ENCODE data around the gene DTYMK.
"Not testable (repeated sequence)": the region's sequence is repeated elsewhere in the genome, so short reads cannot be mapped to it uniquely, and the experiment has no call there.

Gene DTYMK, protein sequence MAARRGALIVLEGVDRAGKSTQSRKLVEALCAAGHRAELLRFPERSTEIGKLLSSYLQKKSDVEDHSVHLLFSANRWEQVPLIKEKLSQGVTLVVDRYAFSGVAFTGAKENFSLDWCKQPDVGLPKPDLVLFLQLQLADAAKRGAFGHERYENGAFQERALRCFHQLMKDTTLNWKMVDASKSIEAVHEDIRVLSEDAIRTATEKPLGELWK

DNA sequence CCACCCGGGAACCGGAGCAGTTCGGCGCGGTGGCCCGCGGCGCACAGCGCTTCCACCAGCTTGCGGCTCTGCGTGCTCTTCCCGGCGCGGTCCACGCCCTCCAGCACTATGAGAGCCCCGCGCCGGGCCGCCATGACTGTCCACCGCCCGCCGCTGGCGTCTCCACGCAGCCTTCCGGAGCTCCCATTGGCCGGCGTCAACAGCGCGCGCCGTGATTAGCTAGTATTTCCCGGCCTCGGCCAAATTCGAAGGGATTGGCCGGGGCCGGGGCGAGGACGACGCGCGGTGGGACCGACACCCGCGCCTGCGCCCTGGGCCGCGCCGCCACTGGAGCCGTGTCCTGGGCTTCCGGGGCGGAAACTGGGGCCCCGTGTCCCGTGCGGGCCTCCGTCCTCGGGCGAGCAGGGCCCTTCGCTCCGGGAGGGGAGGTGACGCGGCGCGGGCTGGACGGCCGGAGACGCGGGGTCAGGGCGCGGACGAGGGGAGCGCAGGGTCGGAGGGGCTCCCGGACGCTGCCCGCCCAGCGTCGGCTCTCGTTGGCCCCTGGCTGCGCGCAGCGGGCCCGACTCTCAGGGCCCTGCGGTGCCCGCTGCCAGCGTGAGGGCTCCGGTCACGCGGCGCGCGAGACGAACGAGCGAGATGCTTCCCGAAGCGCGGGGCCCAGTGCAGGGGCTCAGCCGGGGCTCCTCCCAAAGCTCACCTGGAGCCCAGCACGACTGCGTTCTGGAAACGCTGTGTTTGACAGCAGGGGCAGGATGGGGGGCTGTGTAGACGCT lies at the start of gene DTYMK:
Gene DTYMK (minus strand): TSS at position 166 of the 776 bp plus-strand sequence. CDS start 32 bp downstream, at position 134.
- peak within 1 kb of the TSS; percentile 83 for H3K4me3 Mint-ChIP-seq
- H3K9me3 Mint-ChIP-seq = no peaks in the 10 kb centered on the region
- H3K27me3 Mint-ChIP-seq = no peaks in the 10 kb centered on the region
- peak within 1 kb of the TSS; percentile 91 for H3K27ac Mint-ChIP-seq
- ATAC-seq = peak; percentile 99
- peaks cover 25% of the 10 kb centered on the region for H3K4me1 Mint-ChIP-seq
- H3K36me3 Mint-ChIP-seq = peaks cover 27% of the 10 kb centered on the region

DNA sequence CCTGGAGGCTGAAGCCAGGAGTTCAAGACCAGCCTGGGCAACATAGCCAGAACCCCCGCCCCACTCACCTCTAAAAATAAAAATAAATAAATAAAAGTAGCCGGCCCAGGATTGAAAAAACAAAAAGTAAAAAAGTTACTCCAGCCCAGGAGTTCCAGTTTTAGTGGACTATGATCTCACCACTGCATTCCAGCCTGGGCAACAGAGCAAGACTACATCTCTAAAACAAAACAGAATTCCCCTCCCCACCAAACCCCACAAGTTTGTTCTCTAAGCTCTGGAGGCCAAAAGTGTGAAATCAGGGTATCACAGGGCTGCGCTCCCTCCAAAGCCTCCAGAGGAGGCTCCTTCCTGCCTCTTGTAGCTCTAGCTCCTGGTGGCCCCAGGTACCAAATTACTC lies 49.5 kb upstream of the DTYMK start:
- H3K4me1 Mint-ChIP-seq = peaks cover 60% of the 10 kb centered on the region
- ATAC-seq = no peak
- peak overlapping the region; percentile 84 for H3K4me3 Mint-ChIP-seq
- H3K9me3 Mint-ChIP-seq = peaks cover 5% of the 10 kb centered on the region
- peaks cover 26% of the 10 kb centered on the region for H3K36me3 Mint-ChIP-seq
- no peaks in the 10 kb centered on the region for H3K27me3 Mint-ChIP-seq
- no peak overlapping the region for H3K27ac Mint-ChIP-seq

DNA sequence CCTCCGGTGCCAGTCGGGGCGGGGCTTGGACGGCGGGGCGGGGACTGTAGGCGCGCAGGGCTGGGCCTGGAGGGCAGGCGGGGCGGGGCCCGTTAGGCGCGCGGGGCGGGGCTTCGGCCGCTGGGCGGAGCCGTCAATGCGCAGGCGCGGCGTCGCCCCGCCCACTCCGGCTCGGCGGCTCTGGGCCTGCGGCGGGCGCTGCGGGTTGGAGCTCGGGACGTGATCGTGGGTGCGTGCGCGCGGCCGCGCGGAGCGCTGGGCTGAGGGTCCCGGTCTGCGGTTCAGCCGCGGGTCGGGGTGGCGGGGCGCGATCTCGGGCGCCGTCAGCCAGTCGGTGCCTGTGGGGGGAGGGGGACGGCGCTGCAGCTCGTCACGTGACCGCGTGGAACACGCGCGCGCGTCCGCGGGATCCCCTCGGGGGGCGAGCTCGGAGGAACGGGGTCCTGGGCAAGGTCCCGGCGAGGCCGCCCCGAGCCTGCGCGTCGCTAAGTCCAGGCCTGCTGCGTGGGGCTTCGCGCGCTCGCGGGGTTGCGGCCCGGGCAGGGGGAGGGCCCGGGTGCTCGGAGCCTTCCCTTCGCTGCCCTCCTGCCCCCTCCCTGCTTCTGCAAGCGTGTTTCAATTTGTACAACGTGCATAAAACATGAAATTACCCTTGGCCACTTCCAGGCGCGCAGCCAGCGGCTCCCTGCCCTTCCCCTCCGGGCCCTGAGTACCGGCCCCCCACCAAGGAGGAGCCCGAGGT lies 48.0 kb upstream of the DTYMK start, which contains the start of gene D2HGDH:
Gene D2HGDH (plus strand): TSS at position 164 of the 742 bp plus-strand sequence. CDS start 595 bp downstream, outside the sequence.
- Mint-ChIP-seq H3K36me3 (peaks cover 24% of the 10 kb centered on the region), H3K27me3 (no peaks in the 10 kb centered on the region), H3K27ac (peak within 1 kb of the TSS; percentile 69), H3K4me3 (peak within 1 kb of the TSS; percentile 84), H3K4me1 (peaks cover 67% of the 10 kb centered on the region), H3K9me3 (peaks cover 5% of the 10 kb centered on the region)
- peak; percentile 97 for ATAC-seq

DNA sequence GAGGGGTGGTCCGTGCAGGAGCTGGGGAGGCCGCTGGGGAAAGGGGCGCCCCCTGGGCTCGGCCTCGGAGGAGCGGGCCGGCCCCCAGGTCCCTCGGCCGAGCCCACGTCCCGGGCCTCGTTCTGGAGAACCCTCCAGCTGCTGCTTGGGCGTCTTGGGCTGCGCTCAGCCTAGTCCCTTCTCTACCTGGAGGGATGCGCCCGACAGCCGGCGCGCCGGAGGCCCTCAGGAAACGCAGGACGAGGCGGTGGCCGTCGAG lies 47.5 kb upstream of the DTYMK start:
- H3K36me3 Mint-ChIP-seq = peaks cover 20% of the 10 kb centered on the region
- peak; percentile 47 for ATAC-seq
- peaks cover 5% of the 10 kb centered on the region for H3K9me3 Mint-ChIP-seq
- H3K4me1 Mint-ChIP-seq = peaks cover 64% of the 10 kb centered on the region
- peak overlapping the region; percentile 69 for H3K27ac Mint-ChIP-seq
- no peaks in the 10 kb centered on the region for H3K27me3 Mint-ChIP-seq
- H3K4me3 Mint-ChIP-seq = peak overlapping the region; percentile 84

DNA sequence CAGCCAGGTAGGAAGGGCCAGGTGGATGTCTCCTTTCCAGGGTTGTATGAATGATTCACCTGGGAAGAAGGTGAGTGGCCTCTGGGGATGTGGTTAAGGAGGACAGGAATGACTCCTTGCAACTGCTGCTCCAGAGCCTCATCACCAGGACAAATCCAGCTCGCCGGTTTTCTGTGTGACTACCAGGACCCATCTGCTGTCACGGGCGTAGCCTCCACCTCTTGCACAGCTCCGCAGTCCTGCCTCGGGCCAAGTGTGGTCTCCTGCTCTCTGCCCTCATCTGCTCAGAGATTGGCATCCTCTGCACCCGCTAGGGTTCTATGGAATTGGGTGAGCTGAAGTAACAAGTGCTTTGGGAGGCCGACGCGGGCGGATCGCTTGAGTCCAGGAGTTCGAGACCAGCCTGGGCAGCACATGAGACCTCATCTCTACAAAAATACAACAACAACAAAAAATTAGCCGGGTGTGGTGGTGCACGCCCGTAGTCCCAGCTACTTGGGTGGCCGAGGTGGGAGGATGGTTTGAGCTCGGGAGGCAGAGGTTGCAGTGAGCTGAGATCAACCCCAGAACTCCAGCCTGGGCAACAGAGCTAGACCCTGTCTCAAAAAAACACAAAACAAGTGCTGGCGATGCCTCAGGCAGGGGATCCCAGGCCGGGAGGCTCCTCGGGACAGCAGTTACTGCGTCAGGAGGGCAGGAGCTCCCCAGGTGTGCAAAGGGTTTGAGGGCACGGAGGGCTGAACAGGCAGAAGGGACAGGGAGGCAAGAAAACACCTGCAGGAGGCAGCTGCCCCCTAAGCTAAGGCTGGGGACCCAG lies 47.0 kb upstream of the DTYMK start:
- peaks cover 23% of the 10 kb centered on the region for H3K36me3 Mint-ChIP-seq
- peak overlapping the region; percentile 73 for H3K4me3 Mint-ChIP-seq
- no peak for ATAC-seq
- H3K27me3 Mint-ChIP-seq = no peaks in the 10 kb centered on the region
- H3K27ac Mint-ChIP-seq = peak overlapping the region; percentile 69
- peaks cover 58% of the 10 kb centered on the region for H3K4me1 Mint-ChIP-seq
- peaks cover 5% of the 10 kb centered on the region for H3K9me3 Mint-ChIP-seq

DNA sequence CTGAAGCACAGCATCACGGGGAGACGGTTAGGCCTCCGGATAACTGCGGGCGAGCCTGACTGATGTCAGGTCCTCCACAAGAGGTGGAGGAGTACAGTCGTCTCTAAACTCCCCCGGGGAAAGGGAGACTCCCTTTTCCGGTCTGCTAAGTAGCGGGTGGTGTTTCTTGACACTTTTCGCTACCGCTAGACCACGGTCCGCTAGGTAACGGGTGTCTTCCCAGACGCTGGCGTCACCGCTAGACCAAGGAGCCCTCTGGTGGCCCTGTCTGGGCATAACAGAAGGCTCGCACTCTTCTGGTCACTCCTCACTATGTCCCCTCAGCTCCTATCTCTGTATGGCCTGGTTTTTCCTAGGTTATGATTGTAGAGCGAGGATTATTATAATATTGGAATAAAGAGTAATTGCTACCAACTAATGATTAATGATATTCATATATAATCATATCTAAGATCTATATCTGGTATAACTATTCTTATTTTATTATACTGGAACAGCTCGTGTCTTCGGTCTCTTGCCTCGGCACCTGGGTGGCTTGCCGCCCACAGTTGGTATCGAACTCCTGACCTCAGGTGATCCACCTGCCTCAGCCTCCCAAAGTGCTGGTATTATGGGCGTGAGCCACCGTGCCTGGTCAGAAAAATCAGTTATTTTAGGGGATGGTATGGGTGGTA lies 46.0 kb upstream of the DTYMK start:
- H3K4me3 Mint-ChIP-seq = peak overlapping the region; percentile 73
- peaks cover 53% of the 10 kb centered on the region for H3K4me1 Mint-ChIP-seq
- peaks cover 17% of the 10 kb centered on the region for H3K36me3 Mint-ChIP-seq
- not testable (repeated sequence) for H3K27me3 Mint-ChIP-seq, H3K9me3 Mint-ChIP-seq, ATAC-seq
- H3K27ac Mint-ChIP-seq = peak overlapping the region; percentile 59

DNA sequence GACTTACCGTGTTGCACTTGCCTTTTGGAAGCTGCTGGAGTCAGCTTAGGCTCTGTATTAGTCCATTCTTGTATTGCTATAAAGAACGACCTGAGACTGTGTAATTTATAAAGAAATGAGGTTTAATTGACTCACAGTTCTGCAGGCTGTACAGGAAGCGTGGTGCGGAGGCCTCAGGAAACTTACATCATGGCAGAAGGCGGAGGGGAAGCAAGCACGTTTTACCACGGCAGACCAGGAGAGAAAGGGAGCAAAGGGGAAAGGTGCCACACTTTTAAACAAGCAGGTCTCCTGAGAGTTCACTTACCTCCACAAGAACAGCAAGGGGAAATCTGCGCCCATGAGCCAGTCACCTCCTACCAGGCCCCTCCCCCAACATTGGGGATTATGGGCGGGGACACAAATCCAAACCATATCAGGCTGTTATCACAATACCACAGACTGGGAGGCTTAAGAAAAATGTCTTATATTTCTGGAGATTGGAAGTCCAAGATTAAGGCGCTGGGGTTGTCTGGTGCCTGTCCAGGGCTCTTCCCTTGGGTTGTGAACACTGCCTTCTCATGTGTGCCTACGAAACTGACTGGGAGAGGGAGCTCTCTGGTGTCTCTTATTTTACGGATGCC lies 44.2 kb upstream of the DTYMK start:
- H3K4me3 Mint-ChIP-seq = no peak overlapping the region
- ATAC-seq = no peak
- no peaks in the 10 kb centered on the region for H3K27me3 Mint-ChIP-seq
- peak overlapping the region; percentile 60 for H3K27ac Mint-ChIP-seq
- H3K36me3 Mint-ChIP-seq = peaks cover 19% of the 10 kb centered on the region
- peaks cover 5% of the 10 kb centered on the region for H3K9me3 Mint-ChIP-seq
- peaks cover 45% of the 10 kb centered on the region for H3K4me1 Mint-ChIP-seq

DNA sequence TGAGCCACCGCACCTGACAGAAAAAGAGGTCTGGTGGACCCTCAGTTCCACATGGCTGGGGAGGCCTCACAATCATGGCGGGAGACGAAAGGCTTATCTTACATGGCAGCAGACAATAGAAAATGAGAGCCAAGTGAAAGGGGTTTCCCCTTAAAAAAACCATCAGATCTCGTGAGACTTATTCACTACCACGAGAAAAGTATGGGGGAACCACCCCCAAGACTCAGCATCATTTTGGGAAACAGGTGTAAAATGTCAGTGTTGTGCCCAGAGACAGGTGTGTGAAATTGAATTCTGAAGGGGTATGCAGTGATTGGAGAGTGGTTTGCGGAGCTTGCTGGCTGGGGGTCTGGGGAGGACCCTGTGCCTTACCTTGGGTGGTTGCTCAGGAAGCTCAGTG lies 43.3 kb upstream of the DTYMK start:
- Mint-ChIP-seq H3K27me3 (no peaks in the 10 kb centered on the region), H3K9me3 (peaks cover 5% of the 10 kb centered on the region), H3K4me3 (no peak overlapping the region), H3K27ac (peak overlapping the region; percentile 60), H3K36me3 (peaks cover 26% of the 10 kb centered on the region), H3K4me1 (peaks cover 40% of the 10 kb centered on the region)
- ATAC-seq = no peak

DNA sequence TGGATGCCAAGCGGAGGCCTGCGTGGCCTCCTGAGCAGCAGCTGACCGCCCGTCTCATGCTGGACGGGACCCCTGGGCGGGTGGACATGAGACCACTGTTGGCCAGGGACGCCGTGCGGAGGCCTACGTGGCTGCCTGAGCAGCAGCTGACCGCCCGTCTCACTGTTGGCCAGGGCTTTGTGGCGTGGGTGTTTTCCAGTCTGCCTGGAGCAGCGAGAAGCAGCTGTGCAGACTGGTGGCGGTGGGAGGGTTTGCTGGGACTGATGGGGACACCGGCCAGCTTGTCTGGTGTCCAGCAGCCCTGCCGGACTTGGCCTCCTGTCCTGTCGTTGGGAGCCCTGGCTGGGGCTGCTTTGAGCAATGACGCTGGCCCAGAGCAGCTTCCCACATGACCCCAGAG lies 42.0 kb upstream of the DTYMK start:
- Mint-ChIP-seq H3K9me3 (peaks cover 5% of the 10 kb centered on the region), H3K27ac (no peak overlapping the region), H3K4me1 (peaks cover 36% of the 10 kb centered on the region), H3K4me3 (no peak overlapping the region), H3K36me3 (peaks cover 38% of the 10 kb centered on the region), H3K27me3 (no peaks in the 10 kb centered on the region)
- ATAC-seq = no peak

DNA sequence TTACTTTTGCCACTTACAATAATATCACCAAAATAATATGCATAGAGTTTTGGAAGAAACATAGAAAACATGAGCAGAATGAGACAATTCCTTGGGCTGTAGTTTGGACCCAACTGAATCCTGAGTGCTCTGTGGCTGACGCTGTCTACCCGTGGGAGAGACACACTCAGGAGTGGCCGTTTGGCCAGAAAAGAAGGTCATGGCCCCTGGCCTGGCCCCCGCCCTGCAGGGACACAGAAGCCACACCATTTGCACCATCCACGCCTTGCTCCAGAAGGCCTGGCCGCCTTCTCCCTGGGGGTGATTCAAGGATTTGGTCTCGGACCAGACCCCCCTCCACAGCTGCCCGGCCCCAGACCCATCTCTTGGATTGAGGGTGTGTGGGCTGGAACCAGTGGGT lies 41.4 kb upstream of the DTYMK start:
- Mint-ChIP-seq H3K4me1 (peaks cover 30% of the 10 kb centered on the region), H3K4me3 (no peak overlapping the region), H3K27ac (no peak overlapping the region), H3K27me3 (no peaks in the 10 kb centered on the region), H3K36me3 (peaks cover 44% of the 10 kb centered on the region), H3K9me3 (peaks cover 5% of the 10 kb centered on the region)
- ATAC-seq = no peak

DNA sequence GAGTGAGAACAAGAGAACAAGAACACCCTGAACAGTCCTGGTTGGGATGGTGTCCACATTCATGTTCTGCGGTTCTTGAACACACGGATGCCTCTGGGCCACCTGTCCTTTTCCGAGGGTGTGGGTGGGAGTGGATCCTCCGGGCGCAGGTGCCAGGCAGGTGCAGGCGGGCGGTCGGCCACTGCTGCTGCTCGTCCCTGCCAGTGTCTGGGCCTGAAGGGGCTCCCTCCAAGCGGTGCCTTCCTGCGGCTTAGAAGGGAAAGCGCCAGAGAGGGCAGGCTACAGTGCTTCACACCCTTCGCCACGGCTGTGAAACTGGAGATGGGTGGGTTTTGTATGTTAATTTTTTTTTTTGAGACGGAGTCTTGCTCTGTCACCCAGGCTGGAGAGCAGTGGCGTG lies 39.8 kb upstream of the DTYMK start:
- H3K27ac Mint-ChIP-seq = no peak overlapping the region
- H3K9me3 Mint-ChIP-seq = no peaks in the 10 kb centered on the region
- no peak overlapping the region for H3K4me3 Mint-ChIP-seq
- peaks cover 19% of the 10 kb centered on the region for H3K4me1 Mint-ChIP-seq
- ATAC-seq = no peak
- no peaks in the 10 kb centered on the region for H3K27me3 Mint-ChIP-seq
- peaks cover 60% of the 10 kb centered on the region for H3K36me3 Mint-ChIP-seq

DNA sequence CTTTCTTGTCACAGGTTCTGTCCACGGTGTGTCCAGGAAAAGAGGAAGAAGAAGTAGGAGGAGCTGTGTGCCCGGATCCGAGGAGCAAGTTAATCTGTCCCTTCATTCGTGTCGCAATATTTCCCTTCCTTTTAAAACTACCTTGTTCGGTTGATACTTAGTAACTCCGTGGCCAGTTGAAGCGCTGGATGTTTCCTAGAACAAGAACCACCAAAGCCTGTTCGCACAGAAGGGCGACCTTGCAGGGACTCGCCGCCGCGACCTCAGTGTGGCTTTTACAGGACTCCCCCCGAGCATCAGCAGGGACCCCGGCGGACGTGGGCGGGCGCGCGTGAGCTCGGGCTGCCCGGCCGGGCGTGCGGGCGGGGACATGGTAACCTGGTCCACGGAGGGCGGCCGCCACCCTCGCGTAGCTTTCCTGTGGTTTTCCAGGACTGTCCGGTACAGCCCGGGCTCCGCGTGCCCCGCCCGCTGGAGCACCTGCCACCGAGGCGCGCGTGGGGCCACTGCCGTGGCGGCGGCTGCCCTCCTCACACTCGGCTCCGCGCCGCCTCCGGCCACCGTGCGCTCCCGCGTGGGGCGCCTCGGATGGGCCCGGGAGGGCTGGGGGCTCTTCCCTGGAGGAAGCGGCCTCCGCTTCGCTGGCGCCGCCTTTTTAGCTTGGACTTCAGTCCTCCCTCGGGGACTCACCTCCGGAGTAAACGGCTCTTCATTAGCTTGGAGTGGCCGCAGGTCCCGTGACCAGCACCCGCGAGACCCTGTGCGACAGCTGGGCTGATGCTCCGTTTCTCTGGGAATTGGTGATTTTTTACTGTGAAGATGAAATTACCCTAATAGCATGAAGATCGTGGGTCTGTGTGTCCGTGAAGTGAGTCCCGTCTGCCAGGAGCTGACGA lies 38.6 kb upstream of the DTYMK start:
- peak; percentile 54 for ATAC-seq
- H3K9me3 Mint-ChIP-seq = no peaks in the 10 kb centered on the region

DNA sequence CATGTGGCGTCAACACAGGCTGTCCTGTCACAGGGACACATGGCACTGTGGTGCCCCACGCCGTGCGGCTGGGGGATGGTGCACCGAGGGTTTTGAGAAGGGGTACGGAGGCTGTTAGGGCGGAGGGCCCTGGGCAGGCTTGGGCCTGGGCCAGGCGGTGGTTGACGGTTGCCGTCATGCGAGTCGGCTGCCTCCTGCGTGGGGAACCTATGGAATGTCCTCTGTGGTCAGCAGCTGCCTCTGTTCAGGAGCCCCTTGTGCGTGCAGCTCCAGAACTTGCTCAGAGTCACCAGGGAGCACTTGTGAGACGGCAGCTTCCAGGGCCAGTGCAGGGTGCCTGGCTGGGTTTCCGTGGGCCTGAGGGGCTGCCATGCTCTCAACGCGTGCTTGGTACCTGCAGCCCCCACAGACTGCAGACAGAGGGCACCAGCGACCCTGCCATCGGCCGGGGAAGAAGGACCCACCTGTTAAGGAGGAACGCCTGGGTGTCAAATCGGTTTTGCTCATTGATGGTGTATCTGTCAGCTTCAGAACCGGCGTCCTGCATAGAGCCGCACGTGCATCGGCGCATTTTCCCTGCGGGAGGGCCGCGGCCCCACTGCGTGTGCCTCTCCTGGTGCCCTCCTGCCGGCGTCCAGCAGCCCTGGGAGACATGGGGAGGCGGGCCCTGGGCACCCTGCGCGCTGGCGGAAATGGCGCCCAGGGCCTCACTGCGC lies 37.8 kb upstream of the DTYMK start:
- Mint-ChIP-seq H3K27me3 (no peaks in the 10 kb centered on the region), H3K9me3 (no peaks in the 10 kb centered on the region), H3K4me3 (no peak overlapping the region), H3K4me1 (peaks cover under 1% of the 10 kb centered on the region), H3K27ac (no peak overlapping the region), H3K36me3 (peaks cover 72% of the 10 kb centered on the region)
- no peak for ATAC-seq

More for the DNA sequence above, 38.6 kb upstream of the DTYMK start:
- no peak overlapping the region for H3K27ac Mint-ChIP-seq
- H3K27me3 Mint-ChIP-seq = no peaks in the 10 kb centered on the region
- H3K36me3 Mint-ChIP-seq = peaks cover 64% of the 10 kb centered on the region
- H3K4me3 Mint-ChIP-seq = no peak overlapping the region
- H3K4me1 Mint-ChIP-seq = peaks cover 8% of the 10 kb centered on the region

Data from stimulated activated memory B cell treated with anti-CD40 and anti-IgM and Interleukin-4, amounts not matched to agents 10 μg/mL and 1 μg/mL and 100 μg/mL, for 72 hours (primary cell).